K562 (cell line): ENCODE data around the gene FLVCR2. TPM values are rescaled to one million over a fixed set of nuclear protein-coding genes. Genes with fewer than 3 reads are reported as not detected.

Experiments
- ATAC-seq: fragments of 200-7000 bp; cut with Tn5 transposase; 3 replicates; pipeline ENCODE4 v1.9.1; 2020; ENCODE audit warnings: moderate library complexity
- BruUV-seq: library from RNA; stranded (reverse); fragments of 400-500 nt; replicated peaks from 2 replicates; lab custom pipeline; 2021; lab: Mats Ljungman, UMichigan
- CTCF ChIA-PET: fragments of 300-600 bp; formaldehyde crosslinking; extraction: SDS; loops from one replicate; lab custom pipeline; 2021; ENCODE audit warnings: low intra/inter-chr PET ratio; lab: Yijun Ruan, JAX
- POLR2A ChIA-PET: fragments of 300-600, 350-650 bp; sonication (Branson Sonifier 250); formaldehyde crosslinking; extraction: SDS; loops from one replicate; lab custom pipeline; 2021; ENCODE audit warnings: antibody characterized with exemption, inconsistent platforms; lab: Yijun Ruan, JAX
- DNase-seq, 4 experiments: peaks; one replicate each; pipeline versions ENCODE4 v3.0.0 to v3.0.0-alpha.2; 2011 to 2018; ENCODE audit warnings: low spot score in 3 of 4, mixed read lengths in 3 of 4; ENCODE audit errors: extremely low read depth in 1 of 4
- FAIRE-seq: peaks from 2 replicates; lab custom pipeline; 2011; peaks lifted over from hg19 to GRCh38; lab: Jason Lieb, UNC
- H2AFZ ChIP-seq: 2 replicates; pipeline ENCODE4 v1.6.0; 2011; ENCODE audit warnings: low read depth, low read length, control low read depth, inconsistent platforms
- H3K27ac ChIP-seq: fragments of 200-600 bp; 3 replicates; pipeline ENCODE4 v1.8.0; 2011; ENCODE audit warnings: low read depth, mild to moderate bottlenecking, control low read depth, inconsistent platforms, low read length, moderate library complexity, mixed read lengths; ENCODE audit errors: extremely low read depth
- H3K27me3 ChIP-seq, 2 experiments: fragments of 300-600 bp in 1 of 2; 2 replicates in 1 of 2; 3 replicates in 1 of 2; pipeline versions ENCODE4 v1.6.0 to v1.8.0; 2011; ENCODE audit warnings: inconsistent platforms in 2 of 2, low read length in 2 of 2, mild to moderate bottlenecking in 1 of 2, mixed read lengths in 1 of 2, moderate library complexity in 1 of 2; ENCODE audit not compliant: control insufficient read depth in 2 of 2, insufficient read depth in 2 of 2
- H3K36me3 ChIP-seq: fragments of 300-600 bp; 3 replicates; pipeline ENCODE4 v1.8.0; 2011; ENCODE audit warnings: mild to moderate bottlenecking, low read length, inconsistent platforms; ENCODE audit not compliant: control insufficient read depth, insufficient read depth
- H3K4me1 ChIP-seq, 2 experiments: fragments of 200-600 bp in 1 of 2; replicated peaks in 1 of 2; 2 replicates in 1 of 2; 3 replicates in 1 of 2; pipeline versions ENCODE4 v1.5.1 to v1.8.0; 2011; ENCODE audit warnings: inconsistent platforms in 2 of 2, low read length in 2 of 2, mild to moderate bottlenecking in 1 of 2, mixed read lengths in 1 of 2, moderate library complexity in 1 of 2; ENCODE audit not compliant: control insufficient read depth in 2 of 2, insufficient read depth in 2 of 2
- H3K4me2 ChIP-seq: 2 replicates; pipeline ENCODE4 v1.6.1; 2011; ENCODE audit warnings: low read length, control low read depth, inconsistent platforms, mixed read lengths; ENCODE audit not compliant: insufficient read depth
- H3K4me3 ChIP-seq: fragments of 200-600 bp; sonication (generic), shearing (Covaris generic); 2 replicates; pipeline ENCODE4 v1.5.1; 2016; ENCODE audit warnings: control low read depth, inconsistent platforms
- H3K79me2 ChIP-seq: fragments of 200-600 bp; 3 replicates; pipeline ENCODE4 v1.8.0; 2011; ENCODE audit warnings: low read length, inconsistent platforms; ENCODE audit not compliant: control insufficient read depth, insufficient read depth
- H3K9ac ChIP-seq, 2 experiments: 2 replicates each; pipeline versions ENCODE4 v1.6.0 to v1.6.1; 2011; ENCODE audit warnings: low read depth in 2 of 2, low read length in 2 of 2, control low read depth in 1 of 2, inconsistent platforms in 1 of 2, mild to moderate bottlenecking in 1 of 2, mixed read lengths in 1 of 2; ENCODE audit not compliant: insufficient read depth in 1 of 2
- H3K9me1 ChIP-seq: one replicate; pipeline ENCODE4 v1.6.0; 2011; ENCODE audit warnings: inconsistent platforms, mild to moderate bottlenecking, low read length, moderate library complexity; ENCODE audit not compliant: control insufficient read depth, insufficient read depth
- H3K9me3 ChIP-seq: replicated peaks from 2 replicates; pipeline ENCODE4 v1.5.1; 2011; ENCODE audit warnings: low read depth, low read length, inconsistent platforms; ENCODE audit not compliant: control insufficient read depth, insufficient read depth
- H4K20me1 ChIP-seq: replicated peaks from 2 replicates; pipeline ENCODE4 v1.6.1; 2011; ENCODE audit warnings: low read length, inconsistent platforms, mixed read lengths; ENCODE audit not compliant: control insufficient read depth, insufficient read depth
- BCOR ChIP-seq: fragments of 450-650 bp; IDR thresholded peaks from 2 replicates; pipeline ENCODE4 v1.6.1; 2016
- CBFA2T2 ChIP-seq: fragments of 450-650 bp; conservative IDR thresholded peaks from 2 replicates; pipeline ENCODE4 v1.6.1; 2017; ENCODE audit warnings: mild to moderate bottlenecking
- CBFA2T3 ChIP-seq: fragments of 450-650 bp; IDR thresholded peaks from 2 replicates; pipeline ENCODE4 v1.6.1; 2017
- EGR1 ChIP-seq: fragments of 450-650 bp; conservative IDR thresholded peaks from 2 replicates; pipeline ENCODE4 v1.6.1; 2017; ENCODE audit warnings: mild to moderate bottlenecking
- KLF13 ChIP-seq: fragments of 450-650 bp; IDR thresholded peaks from 2 replicates; pipeline ENCODE4 v1.6.1; 2016; ENCODE audit warnings: missing genetic modification characterization, low read depth, mild to moderate bottlenecking, missing compliant biosample characterization, moderate library complexity, borderline replicate concordance
- MEF2A ChIP-seq: IDR thresholded peaks from 2 replicates; pipeline ENCODE4 v1.6.1; 2011; ENCODE audit warnings: low read depth, mild to moderate bottlenecking, low read length, moderate library complexity; ENCODE audit not compliant: control insufficient read depth
- MTA1 ChIP-seq: fragments of 450-650 bp; IDR thresholded peaks from 2 replicates; pipeline ENCODE4 v1.6.1; 2017; ENCODE audit warnings: borderline replicate concordance
- NCOA1 ChIP-seq: fragments of 450-650 bp; IDR thresholded peaks from 2 replicates; pipeline ENCODE4 v1.6.1; 2016; ENCODE audit warnings: low read depth
- SMAD4 ChIP-seq: fragments of 250-450 bp; sonication (Bioruptor Pico); conservative IDR thresholded peaks from 2 replicates; pipeline ENCODE4 v1.8.0; 2021; ENCODE audit warnings: inconsistent platforms, mild to moderate bottlenecking, moderate library complexity
- ZNF134 ChIP-seq: fragments of 250-450 bp; sonication (Bioruptor Pico); conservative IDR thresholded peaks from 2 replicates; pipeline ENCODE4 v1.4.0; 2020
- ZNF668 ChIP-seq: fragments of 250-450 bp; sonication (Bioruptor Pico); IDR thresholded peaks from 2 replicates; pipeline ENCODE4 v1.8.0; 2022; ENCODE audit warnings: mild to moderate bottlenecking, inconsistent platforms
- ZNF699 ChIP-seq: fragments of 250-450 bp; sonication (Bioruptor Pico); IDR thresholded peaks from 2 replicates; pipeline ENCODE4 v1.8.0; 2021; ENCODE audit warnings: mild to moderate bottlenecking, moderate library complexity; ENCODE audit not compliant: insufficient replicate concordance
- WGBS: fragments of 100-300 bp; shearing (Covaris generic); methylation state at CpG from one replicate; pipeline ENCODE4 v1.1.6; 2016; ENCODE audit warnings: low coverage, mixed read lengths; ENCODE audit not compliant: insufficient coverage; ENCODE audit errors: missing lambda C conversion rate; 5-methylcytosine and 5-hydroxymethylcytosine counted together
- in situ Hi-C: fragments of 300-500 bp; cut with MboI; formaldehyde crosslinking; loops from 4 replicates; pipeline ENCODE4 v1.15.0; 2018; ENCODE audit warnings: inconsistent platforms, mixed read lengths
- intact Hi-C: fragments of 100-400 bp; cut with micrococcal nuclease; formaldehyde crosslinking; loops from 2 replicates; pipeline ENCODE4 v1.14.2; 2022
- polyA plus RNA-seq, 8 experiments: library from polyadenylated mRNA; depleted of rRNA in 4 of 8; stranded (reverse) in 5 of 8; unstranded in 3 of 8; fragments of >200 nt; fragmentation: Nextera tagmentation in 2 of 8; fragmentation: Illumina TruSeq in 1 of 8; extraction: Ambion mirVana in 2 of 8; extraction: Trizol in 1 of 8; gene quantifications; 2 replicates each; pipeline versions ENCODE4 v1.2.1 to v1.2.3, GENCODE V29; 2011 to 2014; ENCODE audit warnings: inconsistent platforms in 1 of 8, missing spikeins in 1 of 8
- total RNA-seq, 7 experiments: library from RNA; depleted of rRNA in 6 of 7; stranded (reverse); fragments of >200 nt in 6 of 7; fragmentation: Illumina TruSeq in 2 of 7; extraction: Trizol in 2 of 7; gene quantifications; 2 replicates each; pipeline versions ENCODE4 v1.2.1 to v1.2.3, GENCODE V29; 2011 to 2021; ENCODE audit warnings: low replicate concordance in 1 of 7
- TF ChIP-seq, protein P1 (sequence below): fragments of 250-450 bp; sonication (Bioruptor Pico); IDR thresholded peaks from 2 replicates; pipeline ENCODE4 v1.5.0; 2020; ENCODE audit warnings: mild to moderate bottlenecking
- TF ChIP-seq, protein P2 (sequence below): fragments of 250-450 bp; sonication (Bioruptor Pico); IDR thresholded peaks from 2 replicates; pipeline ENCODE4 v1.8.0; 2021; ENCODE audit warnings: moderate library complexity, mild to moderate bottlenecking, inconsistent platforms

Gene FLVCR2
- total and polyA plus RNA-seq, 9 of the 15 experiments (the other 6 are each of a cell fraction or from before 2014, with no cell fraction given), result 1.5 TPM; not detected in 8

DNA sequence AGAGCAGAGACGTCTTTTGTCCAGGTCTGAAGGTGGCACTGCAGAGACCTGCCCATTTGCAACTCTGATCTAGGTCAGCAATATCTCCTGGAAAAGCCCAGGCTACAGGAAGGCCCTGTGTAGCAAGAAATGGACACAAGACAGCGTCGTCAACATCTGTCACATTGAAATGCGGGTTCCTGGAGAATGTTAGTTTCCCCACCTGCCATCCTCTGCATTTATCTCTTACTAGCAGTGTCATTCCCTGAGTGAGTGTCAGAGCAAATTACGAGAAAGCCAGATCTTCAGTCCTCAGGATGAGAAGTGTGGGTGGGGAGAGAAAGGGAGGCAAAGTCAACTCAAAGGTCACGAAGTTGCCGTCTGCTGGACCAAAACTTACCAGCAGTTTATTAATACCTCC, 27.4 kb upstream of the FLVCR2 start:
- Histone ChIP-seq H3K4me2 (no peak overlapping the region; the same call in 1 of the 2 replicates), H3K36me3 (no peaks in the 10 kb centered on the region), H3K27ac (no peak overlapping the region), H3K9me3 (no peaks in the 10 kb centered on the region), H3K79me2 (no peaks in the 10 kb centered on the region), H2AFZ (no peak overlapping the region), H3K4me1 (peaks cover 0 to 5% of the 10 kb centered on the region in 2 experiments; a peak in 2 of 5 replicates), H3K27me3 (peaks cover 2 to 33% of the 10 kb centered on the region in 2 experiments; a peak in 3 of 5 replicates), H3K9me1 (no peaks in the 10 kb centered on the region), H4K20me1 (no peaks in the 10 kb centered on the region), H3K4me3 (no peak overlapping the region), H3K9ac (no peak overlapping the region)
- ChIA-PET POLR2A (no interaction called here), CTCF (no interaction called here)
- no TSS peak for BruUV-seq
- no peak for ATAC-seq
- intact Hi-C loops, result no loop called here
- TF ChIP-seq CBFA2T2, result 0 out of 2 replicates have a peak, but pooled peaks have one; percentile 15
- TF ChIP-seq CBFA2T3, result peak; percentile 44
- no peak for TF ChIP-seq SMAD4 (CRISPR knock-in tag)
- TF ChIP-seq EGR1, result 0 out of 2 replicates have a peak, but pooled peaks have one; percentile 7
- in situ Hi-C loops, result no loop called here
- DNase-seq, result peak in 1 of 4 experiments; percentile 11
- 0% methylated on average over 7 of the region's 7 CpGs for WGBS
- FAIRE-seq, result no peak

DNA sequence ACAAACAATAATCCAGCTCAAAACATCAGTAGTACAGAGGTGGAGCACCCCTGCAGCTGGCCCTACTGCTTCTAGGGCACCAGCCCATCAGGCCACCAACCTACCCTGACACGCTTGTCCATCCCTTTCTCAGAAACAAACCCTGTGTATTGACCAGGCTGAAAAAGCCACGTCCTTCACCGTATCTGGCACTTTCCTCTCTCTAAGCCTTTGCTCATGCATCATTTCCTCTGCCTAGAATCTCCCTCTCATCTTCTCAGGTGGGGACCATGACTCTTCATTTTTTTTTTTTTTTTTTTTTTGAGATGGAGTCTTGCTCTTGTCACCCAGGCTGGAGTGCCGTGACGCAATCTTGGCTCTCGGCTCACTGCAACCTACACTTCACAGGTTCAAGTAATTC, 25.3 kb upstream of the FLVCR2 start:
- no peak overlapping the region for H3K4me3 ChIP-seq
- no peak for FAIRE-seq
- H3K4me1 ChIP-seq, result no peaks in the 10 kb centered on the region; a peak in 1 of 5 replicates
- 0% methylated on average over 3 of the region's 6 CpGs for WGBS
- no peaks in the 10 kb centered on the region for H3K9me3 ChIP-seq
- no peak for DNase-seq
- H3K27ac ChIP-seq, result no peak overlapping the region
- peaks cover 0 to 21% of the 10 kb centered on the region in 2 experiments; a peak in 3 of 5 replicates for H3K27me3 ChIP-seq
- H3K9me1 ChIP-seq, result no peaks in the 10 kb centered on the region
- H3K4me2 ChIP-seq, result no peak overlapping the region
- no peak overlapping the region for H3K9ac ChIP-seq
- no peak overlapping the region for H2AFZ ChIP-seq
- POLR2A ChIA-PET, result interaction anchor here (0.9 kb wide), 1 partner anchor 70 kb away, joined by 3 read pairs; no protein-coding TSS in a partner anchor
- BruUV-seq, result no TSS peak
- no peaks in the 10 kb centered on the region for H3K36me3 ChIP-seq
- TF ChIP-seq ZNF699 (CRISPR knock-in tag) (no peak), ZNF668 (CRISPR knock-in tag) (no peak), BCOR (no peak), NCOA1 (no peak), MEF2A (no peak), ZNF134 (CRISPR knock-in tag) (no peak), KLF13 (tag) (no peak), MTA1 (no peak)
- TF ChIP-seq, protein P1, sequence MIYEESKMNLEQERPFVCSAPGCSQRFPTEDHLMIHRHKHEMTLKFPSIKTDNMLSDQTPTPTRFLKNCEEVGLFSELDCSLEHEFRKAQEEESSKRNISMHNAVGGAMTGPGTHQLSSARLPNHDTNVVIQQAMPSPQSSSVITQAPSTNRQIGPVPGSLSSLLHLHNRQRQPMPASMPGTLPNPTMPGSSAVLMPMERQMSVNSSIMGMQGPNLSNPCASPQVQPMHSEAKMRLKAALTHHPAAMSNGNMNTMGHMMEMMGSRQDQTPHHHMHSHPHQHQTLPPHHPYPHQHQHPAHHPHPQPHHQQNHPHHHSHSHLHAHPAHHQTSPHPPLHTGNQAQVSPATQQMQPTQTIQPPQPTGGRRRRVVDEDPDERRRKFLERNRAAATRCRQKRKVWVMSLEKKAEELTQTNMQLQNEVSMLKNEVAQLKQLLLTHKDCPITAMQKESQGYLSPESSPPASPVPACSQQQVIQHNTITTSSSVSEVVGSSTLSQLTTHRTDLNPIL (CRISPR knock-in tag), result no peak
- TF ChIP-seq, protein P2, sequence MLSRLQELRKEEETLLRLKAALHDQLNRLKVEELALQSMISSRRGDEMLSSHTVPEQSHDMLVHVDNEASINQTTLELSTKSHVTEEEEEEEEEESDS (CRISPR knock-in tag), result no peak
- H3K79me2 ChIP-seq, result no peaks in the 10 kb centered on the region
- intact Hi-C loops (no loop called here), in situ Hi-C loops (no loop called here)
- no peaks in the 10 kb centered on the region for H4K20me1 ChIP-seq
- CTCF ChIA-PET, result interaction anchor here (0.6 kb wide), 1 partner anchor 246 kb away, joined by 3 read pairs; no protein-coding TSS in a partner anchor
- no peak for ATAC-seq
